HepG2 (cell line): ENCODE results near the gene LEMD2. TPM values are rescaled to one million over a fixed set of nuclear protein-coding genes. Genes with fewer than 3 reads are reported as not detected.

ENCODE experiments used
- CBFB ChIP-seq: sonication (generic); formaldehyde crosslinking; IDR thresholded peaks from 2 replicates; pipeline ENCODE4 v1.4.0; 2020; ENCODE audit warnings: missing genetic modification reagents
- ERF ChIP-seq: IDR thresholded peaks from 2 replicates; pipeline ENCODE4 v1.6.1; 2018; ENCODE audit warnings: missing biosample characterization, missing genetic modification reagents
- GTF3A ChIP-seq: sonication (generic); formaldehyde crosslinking; conservative IDR thresholded peaks from 2 replicates; pipeline ENCODE4 v1.4.0; 2020; ENCODE audit warnings: mild to moderate bottlenecking, missing genetic modification reagents
- HBP1 ChIP-seq: IDR thresholded peaks from 2 replicates; pipeline ENCODE4 v1.6.1; 2016; ENCODE audit warnings: low read depth, control low read depth
- HOXA3 ChIP-seq: sonication (generic); formaldehyde crosslinking; IDR thresholded peaks from 2 replicates; pipeline ENCODE4 v1.5.0; 2020; ENCODE audit warnings: missing genetic modification reagents
- KMT2B ChIP-seq: IDR thresholded peaks from 2 replicates; pipeline ENCODE4 v1.6.1; 2016; ENCODE audit warnings: missing genetic modification reagents, missing compliant biosample characterization
- SP1 ChIP-seq, 2 experiments: fragments of 450-650 bp in 1 of 2; sonication (generic) in 1 of 2; formaldehyde crosslinking in 1 of 2; IDR thresholded peaks; 2 replicates each; pipeline versions ENCODE4 v1.4.0 to v1.6.1; 2016 to 2020; ENCODE audit warnings: missing genetic modification reagents in 1 of 2
- TAF15 ChIP-seq: fragments of 200-400 bp; formaldehyde crosslinking; IDR thresholded peaks from one replicate; pipeline ENCODE4 v1.6.1; 2018; ENCODE audit warnings: mild to moderate bottlenecking, low read depth, low read length; ENCODE audit not compliant: poor library complexity, severe bottlenecking
- TBX2 ChIP-seq: sonication (generic); formaldehyde crosslinking; IDR thresholded peaks from 2 replicates; pipeline ENCODE4 v1.5.0; 2020; ENCODE audit warnings: missing genetic modification reagents, mild to moderate bottlenecking, borderline replicate concordance
- THAP8 ChIP-seq: sonication (generic); formaldehyde crosslinking; IDR thresholded peaks from 2 replicates; pipeline ENCODE4 v1.5.1; 2020; ENCODE audit warnings: missing genetic modification reagents, mild to moderate bottlenecking, borderline replicate concordance
- ZFP91 ChIP-seq: sonication (generic); formaldehyde crosslinking; IDR thresholded peaks from 2 replicates; pipeline ENCODE4 v1.9.0; 2022; ENCODE audit warnings: missing genetic modification reagents, mild to moderate bottlenecking, borderline replicate concordance
- ZGPAT ChIP-seq: IDR thresholded peaks from 2 replicates; pipeline ENCODE4 v1.6.1; 2016; ENCODE audit warnings: mild to moderate bottlenecking
- ZNF225 ChIP-seq: sonication (generic); formaldehyde crosslinking; IDR thresholded peaks from 2 replicates; pipeline ENCODE4 v1.4.0; 2020; ENCODE audit warnings: mild to moderate bottlenecking, missing genetic modification reagents
- ZNF230 ChIP-seq: sonication (generic); formaldehyde crosslinking; IDR thresholded peaks from 2 replicates; pipeline ENCODE4 v1.4.0; 2020; ENCODE audit warnings: mild to moderate bottlenecking, missing genetic modification reagents
- ZNF333 ChIP-seq: sonication (generic); formaldehyde crosslinking; IDR thresholded peaks from 2 replicates; pipeline ENCODE4 v1.4.0; 2020; ENCODE audit warnings: mild to moderate bottlenecking, missing genetic modification reagents, borderline replicate concordance
- ZNF34 ChIP-seq: sonication (generic); formaldehyde crosslinking; IDR thresholded peaks from 2 replicates; pipeline ENCODE4 v1.4.0; 2020; ENCODE audit warnings: mild to moderate bottlenecking, missing genetic modification reagents, borderline replicate concordance
- ZNF414 ChIP-seq: sonication (generic); formaldehyde crosslinking; IDR thresholded peaks from 2 replicates; pipeline ENCODE4 v1.5.0; 2020; ENCODE audit warnings: missing genetic modification reagents
- ZNF704 ChIP-seq: sonication (generic); formaldehyde crosslinking; IDR thresholded peaks from 2 replicates; pipeline ENCODE4 v1.8.1; 2023; ENCODE audit warnings: mild to moderate bottlenecking, inconsistent platforms, moderate library complexity, missing genetic modification reagents, borderline replicate concordance
- ZNF720 ChIP-seq: sonication (generic); formaldehyde crosslinking; IDR thresholded peaks from 2 replicates; pipeline ENCODE4 v1.4.0; 2020; ENCODE audit warnings: missing genetic modification reagents
- ZSCAN25 ChIP-seq: sonication (generic); formaldehyde crosslinking; IDR thresholded peaks from 2 replicates; pipeline ENCODE4 v1.8.0; 2022; ENCODE audit warnings: mild to moderate bottlenecking, missing genetic modification reagents
- polyA plus RNA-seq, 8 experiments: library from polyadenylated mRNA; depleted of rRNA in 3 of 8; stranded (reverse) in 7 of 8; unstranded in 1 of 8; fragments of >200 nt; fragmentation: Illumina TruSeq in 4 of 8; extraction: Trizol in 4 of 8; gene quantifications; 2 replicates each; pipeline versions ENCODE4 v1.2.1 to v1.2.3, GENCODE V29; 2011 to 2016; ENCODE audit warnings: low read depth in 4 of 8, missing spikeins in 1 of 8, mixed read lengths in 1 of 8; ENCODE audit not compliant: insufficient read depth in 1 of 8
- total RNA-seq, 5 experiments: library from RNA; depleted of rRNA; stranded (reverse); fragments of >200 nt; fragmentation: Illumina TruSeq; extraction: Trizol; gene quantifications; 2 replicates each; pipeline ENCODE4 v1.2.3, GENCODE V29; 2016; ENCODE audit warnings: low read depth in 1 of 5

Gene LEMD2
- total and polyA plus RNA-seq, 2 of the 13 experiments (the other 11 are each of a cell fraction or from before 2014, with no cell fraction given): 45.2 to 62.9 TPM

GRCh38 chr6:33788694-33789549 lies at the start of gene LEMD2 (continued):
- peak; percentile 95 for TF ChIP-seq ERF (CRISPR knock-in tag)
- peak; percentile 73 for TF ChIP-seq ZFP91
- peak; percentile 90 for TF ChIP-seq ZGPAT (CRISPR knock-in tag)
- TF ChIP-seq ZNF414 (CRISPR knock-in tag): 0 out of 2 replicates have a peak, but pooled peaks have one; percentile 72
- peak; percentile 75 for TF ChIP-seq KMT2B (CRISPR knock-in tag)
- TF ChIP-seq ZNF333 (CRISPR knock-in tag): peak; percentile 61; the same call in 1 of the 2 replicates
- 0 out of 2 replicates have a peak, but pooled peaks have one; percentile 49 for TF ChIP-seq ZNF230 (CRISPR knock-in tag)
- TF ChIP-seq SP1 (IDR thresholded peaks at IDR 0.05): no peak
- TF ChIP-seq SP1 (CRISPR knock-in tag; IDR thresholded peaks at IDR 0.05): peak; percentile 97
- peak; percentile 84; the same call in 1 of the 2 replicates for TF ChIP-seq GTF3A (CRISPR knock-in tag)
- no peak for TF ChIP-seq TAF15
- TF ChIP-seq ZNF225 (CRISPR knock-in tag): 0 out of 2 replicates have a peak, but pooled peaks have one; percentile 28
- 0 out of 2 replicates have a peak, but pooled peaks have one; percentile 67 for TF ChIP-seq THAP8 (CRISPR knock-in tag)
- peak; percentile 50; the same call in 1 of the 2 replicates for TF ChIP-seq ZSCAN25 (CRISPR knock-in tag)
- peak; percentile 44; the same call in 1 of the 2 replicates for TF ChIP-seq TBX2 (CRISPR knock-in tag)
- peak; percentile 100 for TF ChIP-seq HOXA3 (CRISPR knock-in tag)
- TF ChIP-seq ZNF720 (CRISPR knock-in tag): no peak
- TF ChIP-seq ZNF34 (CRISPR knock-in tag): peak; percentile 60; the same call in 1 of the 2 replicates
- TF ChIP-seq HBP1: peak; percentile 75
- no peak for TF ChIP-seq ZNF704
- TF ChIP-seq CBFB: peak; percentile 71; the same call in 1 of the 2 replicates
